ENCODE measurements around the gene CCDC197. TPM values are rescaled to one million over a fixed set of nuclear protein-coding genes. Genes with fewer than 3 reads are reported as not detected.
A peak's percentile ranks its signal among the peaks of the same experiment; 100 is the strongest.

Gene CCDC197
- total and polyA plus RNA-seq, 2 donors (not counting 1 experiment from before 2014, with no cell fraction given) = not detected

DNA sequence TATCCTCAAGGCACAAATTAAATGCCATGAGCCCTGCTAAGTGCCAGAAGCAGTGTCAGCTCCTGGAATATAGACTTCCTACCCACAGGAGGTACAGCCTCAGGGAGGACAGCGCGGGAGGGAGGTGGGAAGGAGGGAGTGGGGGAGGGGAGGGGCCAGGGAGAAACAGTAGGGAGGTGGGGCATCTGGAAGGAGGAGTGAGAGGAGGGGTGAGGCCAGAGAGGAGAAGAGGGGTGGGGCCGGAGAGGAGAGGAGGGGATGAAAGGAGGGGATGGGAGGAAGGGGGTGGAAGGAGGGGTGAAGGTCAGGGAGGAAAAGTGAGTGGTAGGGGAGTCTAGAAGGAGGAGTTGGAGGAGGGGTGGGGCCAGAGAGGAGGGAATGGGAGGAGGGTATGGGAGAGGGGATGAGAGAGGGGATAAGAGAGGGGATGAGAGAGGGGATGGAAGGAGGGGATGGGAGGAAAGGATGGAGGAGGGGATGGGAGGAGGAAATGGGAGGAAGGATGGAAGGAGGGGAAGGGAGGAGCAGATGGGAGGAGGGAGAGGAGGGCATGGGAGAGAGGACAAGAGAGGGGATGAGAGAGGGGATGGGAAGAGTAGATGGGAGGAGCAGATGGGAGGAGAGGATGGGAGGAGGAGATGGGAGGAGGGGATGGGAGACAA, 9.2 kb upstream of the CCDC197 start:
- peaks cover 31% of the 10 kb centered on the region for H3K27me3 Mint-ChIP-seq
- Histone ChIP-seq H3K79me2 (ENCODE audit: control insufficient read depth, insufficient read depth, low read length) (no peaks in the 10 kb centered on the region), H3K4me2 (replicated peaks; ENCODE audit: low read depth, low read length, poor library complexity, severe bottlenecking) (no peak overlapping the region), H3K9ac (ENCODE audit: low read length) (no peak overlapping the region), H3K27ac (ENCODE audit: low read length in 2 of 2) (no peak overlapping the region), H3K27me3 (replicated peaks in 1 of 4; ENCODE audit: control extremely low read depth in 1 of 4, control insufficient read depth in 3 of 4, insufficient read depth in 4 of 4, low read length in 3 of 4) (peaks cover 0 to 48% (median 19%) of the 10 kb centered on the region in 4 experiments), H3K9me3 (ENCODE audit: control extremely low read depth in 1 of 3, control insufficient read depth in 2 of 3, insufficient read depth in 1 of 3, low read length in 2 of 3) (peaks cover 0 to 12% (median 0%) of the 10 kb centered on the region in 3 donors), H4K20me1 (ENCODE audit: control insufficient read depth, insufficient read depth, low read length, poor library complexity, severe bottlenecking) (no peaks in the 10 kb centered on the region), H3K36me3 (replicated peaks in 1 of 2; ENCODE audit: control extremely low read depth in 1 of 2, control insufficient read depth in 1 of 2, extremely low read depth in 1 of 2, insufficient read depth in 2 of 2, low read length in 1 of 2) (no peaks in the 10 kb centered on the region), H2AFZ (ENCODE audit: insufficient read depth, low read depth, low read length, poor library complexity, severe bottlenecking) (no peak overlapping the region), H3K4me1 (ENCODE audit: control insufficient read depth in 2 of 2, insufficient read depth in 2 of 2, low read length in 2 of 2) (no peaks in the 10 kb centered on the region), H3K4me3 (ENCODE audit: control extremely low read depth in 1 of 5, extremely low read depth in 1 of 5, insufficient read depth in 1 of 5, low read depth in 2 of 5, low read length in 4 of 5) (no peak overlapping the region)
- no peak for TF ChIP-seq EZH2 (IDR thresholded peaks at IDR 0.05; ENCODE audit: borderline replicate concordance, insufficient read depth, low read depth, low read length, poor library complexity, severe bottlenecking)
- TF ChIP-seq, protein P1, sequence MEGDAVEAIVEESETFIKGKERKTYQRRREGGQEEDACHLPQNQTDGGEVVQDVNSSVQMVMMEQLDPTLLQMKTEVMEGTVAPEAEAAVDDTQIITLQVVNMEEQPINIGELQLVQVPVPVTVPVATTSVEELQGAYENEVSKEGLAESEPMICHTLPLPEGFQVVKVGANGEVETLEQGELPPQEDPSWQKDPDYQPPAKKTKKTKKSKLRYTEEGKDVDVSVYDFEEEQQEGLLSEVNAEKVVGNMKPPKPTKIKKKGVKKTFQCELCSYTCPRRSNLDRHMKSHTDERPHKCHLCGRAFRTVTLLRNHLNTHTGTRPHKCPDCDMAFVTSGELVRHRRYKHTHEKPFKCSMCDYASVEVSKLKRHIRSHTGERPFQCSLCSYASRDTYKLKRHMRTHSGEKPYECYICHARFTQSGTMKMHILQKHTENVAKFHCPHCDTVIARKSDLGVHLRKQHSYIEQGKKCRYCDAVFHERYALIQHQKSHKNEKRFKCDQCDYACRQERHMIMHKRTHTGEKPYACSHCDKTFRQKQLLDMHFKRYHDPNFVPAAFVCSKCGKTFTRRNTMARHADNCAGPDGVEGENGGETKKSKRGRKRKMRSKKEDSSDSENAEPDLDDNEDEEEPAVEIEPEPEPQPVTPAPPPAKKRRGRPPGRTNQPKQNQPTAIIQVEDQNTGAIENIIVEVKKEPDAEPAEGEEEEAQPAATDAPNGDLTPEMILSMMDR (IDR thresholded peaks at IDR 0.05) = no peak
- peaks cover 3% of the 10 kb centered on the region for H3K4me1 Mint-ChIP-seq
- intact Hi-C loops (cut with micrococcal nuclease) = loop anchor here (5.0 kb wide), 1 partner anchor 41 kb away; no protein-coding TSS in a partner anchor
- POLR2A ChIA-PET = no interaction called here
- 76% methylated on average over 1 of the region's 3 CpGs for WGBS (ENCODE audit: insufficient coverage)
- H3K9me3 Mint-ChIP-seq (ENCODE audit: insufficient read depth) = no peaks in the 10 kb centered on the region
- DNase-seq (no peak), ATAC-seq (ENCODE audit: low read depth) (no peak)
- CTCF ChIA-PET = no interaction called here
- no peak overlapping the region for H3K4me3 Mint-ChIP-seq
- H3K27ac Mint-ChIP-seq = no peak overlapping the region

DNA sequence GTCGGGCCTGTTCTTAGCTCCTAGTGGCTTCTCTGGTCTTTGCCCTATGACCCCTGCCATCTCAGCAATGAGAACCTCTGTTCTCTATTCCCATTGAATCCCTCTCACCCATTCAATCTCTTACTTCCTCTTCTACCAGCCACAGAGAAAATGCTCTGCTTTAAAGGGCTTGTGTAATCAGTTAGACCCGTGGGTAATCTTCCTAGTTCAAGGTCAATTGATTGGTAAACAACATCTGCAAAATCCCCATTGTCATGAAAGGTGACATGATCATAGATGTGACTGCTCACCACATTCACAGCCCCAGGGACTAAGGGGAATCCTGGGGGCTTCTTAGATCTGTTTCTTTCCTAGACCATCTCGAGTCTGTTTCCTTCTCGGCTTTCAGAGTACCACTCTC, 7.2 kb upstream of the CCDC197 start:
- TF ChIP-seq, protein P1 (IDR thresholded peaks at IDR 0.05) = no peak
- TF ChIP-seq EZH2 (IDR thresholded peaks at IDR 0.05; ENCODE audit: borderline replicate concordance, insufficient read depth, low read depth, low read length, poor library complexity, severe bottlenecking) = no peak
- no peaks in the 10 kb centered on the region for H3K36me3 ChIP-seq (replicated peaks in 1 of 2; ENCODE audit: control extremely low read depth in 1 of 2, control insufficient read depth in 1 of 2, extremely low read depth in 1 of 2, insufficient read depth in 2 of 2, low read length in 1 of 2)
- no peaks in the 10 kb centered on the region for H3K4me1 ChIP-seq (ENCODE audit: control insufficient read depth in 2 of 2, insufficient read depth in 2 of 2, low read length in 2 of 2)
- DNase-seq (no peak), ATAC-seq (ENCODE audit: low read depth) (peak; percentile 28)
- Mint-ChIP-seq H3K27ac (no peak overlapping the region), H3K4me1 (peaks cover 3% of the 10 kb centered on the region), H3K27me3 (peaks cover 23% of the 10 kb centered on the region), H3K4me3 (no peak overlapping the region), H3K9me3 (ENCODE audit: insufficient read depth) (no peaks in the 10 kb centered on the region)
- no peak overlapping the region for H3K4me3 ChIP-seq (ENCODE audit: control extremely low read depth in 1 of 5, extremely low read depth in 1 of 5, insufficient read depth in 1 of 5, low read depth in 2 of 5, low read length in 4 of 5)
- POLR2A ChIA-PET = interaction anchor here (1.0 kb wide), 1 partner anchor 50 kb away, joined by 4 read pairs; no protein-coding TSS in a partner anchor
- WGBS (ENCODE audit: insufficient coverage) = 73% methylated on average over 3 of the region's 4 CpGs
- H3K79me2 ChIP-seq (ENCODE audit: control insufficient read depth, insufficient read depth, low read length) = no peaks in the 10 kb centered on the region
- peaks cover 0 to 5% (median 0%) of the 10 kb centered on the region in 3 donors for H3K9me3 ChIP-seq (ENCODE audit: control extremely low read depth in 1 of 3, control insufficient read depth in 2 of 3, insufficient read depth in 1 of 3, low read length in 2 of 3)
- peaks cover 0 to 32% (median 10%) of the 10 kb centered on the region in 4 experiments for H3K27me3 ChIP-seq (replicated peaks in 1 of 4; ENCODE audit: control extremely low read depth in 1 of 4, control insufficient read depth in 3 of 4, insufficient read depth in 4 of 4, low read length in 3 of 4)
- CTCF ChIA-PET = interaction anchor here (1.4 to 3.2 kb wide), 2 partner anchors 19 to 53 kb away, joined by 4 to 10 read pairs; no protein-coding TSS in a partner anchor
- no peak overlapping the region for H2AFZ ChIP-seq (ENCODE audit: insufficient read depth, low read depth, low read length, poor library complexity, severe bottlenecking)
- intact Hi-C loops (cut with micrococcal nuclease) = loop anchor here (5.0 kb wide), 1 partner anchor 43 kb away; no protein-coding TSS in a partner anchor
- no peak overlapping the region for H3K4me2 ChIP-seq (replicated peaks; ENCODE audit: low read depth, low read length, poor library complexity, severe bottlenecking)
- H3K27ac ChIP-seq (ENCODE audit: low read length in 2 of 2) = no peak overlapping the region
- H3K9ac ChIP-seq (ENCODE audit: low read length) = no peak overlapping the region
- no peaks in the 10 kb centered on the region for H4K20me1 ChIP-seq (ENCODE audit: control insufficient read depth, insufficient read depth, low read length, poor library complexity, severe bottlenecking)

Measured in B cell (primary cell).